ENCODE results near the gene LIMS1. TPM values are rescaled to one million over a fixed set of nuclear protein-coding genes. Genes with fewer than 3 reads are reported as not detected.

The LIMS1 gene
- total RNA-seq, 4 donors from 2014 or later = 55.5 to 87.2 (median 68.7) TPM

DNA sequence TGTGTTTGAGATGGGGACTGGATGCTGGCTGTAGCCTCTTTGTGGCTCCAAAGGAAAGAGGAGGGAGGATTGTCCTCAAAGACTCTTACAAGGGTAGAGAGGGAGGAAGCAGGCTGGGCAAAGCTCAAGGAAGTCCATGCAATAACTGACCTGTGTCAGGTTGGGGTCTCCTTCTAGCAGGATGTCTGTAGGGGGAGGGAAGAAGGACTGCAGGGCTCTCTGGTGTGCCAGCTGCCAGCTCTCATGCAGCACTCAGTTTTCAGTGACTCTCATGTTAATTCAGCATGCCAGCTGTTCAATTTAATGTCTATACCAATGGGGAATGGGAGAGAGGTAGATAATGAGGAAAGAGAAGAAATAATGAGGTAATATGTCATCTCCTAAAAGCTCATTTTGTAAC is 99.7 kb downstream of the LIMS1 start:
- Histone ChIP-seq H3K4me1 (peaks cover 30% of the 10 kb centered on the region), H3K27me3 (no peaks in the 10 kb centered on the region), H3K4me3 (no peak overlapping the region), H3K9me3 (no peaks in the 10 kb centered on the region), H3K27ac (no peak overlapping the region), H3K36me3 (no peaks in the 10 kb centered on the region)
- DNase-seq (ENCODE audit: low spot score in 2 of 2) = no peak
- TF ChIP-seq POLR2A (IDR thresholded peaks at IDR 0.05) (no peak), EP300 (IDR thresholded peaks at IDR 0.05) (no peak), POLR2AphosphoS5 (IDR thresholded peaks at IDR 0.05) (no peak)
- TF ChIP-seq, protein P1, sequence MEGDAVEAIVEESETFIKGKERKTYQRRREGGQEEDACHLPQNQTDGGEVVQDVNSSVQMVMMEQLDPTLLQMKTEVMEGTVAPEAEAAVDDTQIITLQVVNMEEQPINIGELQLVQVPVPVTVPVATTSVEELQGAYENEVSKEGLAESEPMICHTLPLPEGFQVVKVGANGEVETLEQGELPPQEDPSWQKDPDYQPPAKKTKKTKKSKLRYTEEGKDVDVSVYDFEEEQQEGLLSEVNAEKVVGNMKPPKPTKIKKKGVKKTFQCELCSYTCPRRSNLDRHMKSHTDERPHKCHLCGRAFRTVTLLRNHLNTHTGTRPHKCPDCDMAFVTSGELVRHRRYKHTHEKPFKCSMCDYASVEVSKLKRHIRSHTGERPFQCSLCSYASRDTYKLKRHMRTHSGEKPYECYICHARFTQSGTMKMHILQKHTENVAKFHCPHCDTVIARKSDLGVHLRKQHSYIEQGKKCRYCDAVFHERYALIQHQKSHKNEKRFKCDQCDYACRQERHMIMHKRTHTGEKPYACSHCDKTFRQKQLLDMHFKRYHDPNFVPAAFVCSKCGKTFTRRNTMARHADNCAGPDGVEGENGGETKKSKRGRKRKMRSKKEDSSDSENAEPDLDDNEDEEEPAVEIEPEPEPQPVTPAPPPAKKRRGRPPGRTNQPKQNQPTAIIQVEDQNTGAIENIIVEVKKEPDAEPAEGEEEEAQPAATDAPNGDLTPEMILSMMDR (IDR thresholded peaks at IDR 0.05) = no peak

DNA sequence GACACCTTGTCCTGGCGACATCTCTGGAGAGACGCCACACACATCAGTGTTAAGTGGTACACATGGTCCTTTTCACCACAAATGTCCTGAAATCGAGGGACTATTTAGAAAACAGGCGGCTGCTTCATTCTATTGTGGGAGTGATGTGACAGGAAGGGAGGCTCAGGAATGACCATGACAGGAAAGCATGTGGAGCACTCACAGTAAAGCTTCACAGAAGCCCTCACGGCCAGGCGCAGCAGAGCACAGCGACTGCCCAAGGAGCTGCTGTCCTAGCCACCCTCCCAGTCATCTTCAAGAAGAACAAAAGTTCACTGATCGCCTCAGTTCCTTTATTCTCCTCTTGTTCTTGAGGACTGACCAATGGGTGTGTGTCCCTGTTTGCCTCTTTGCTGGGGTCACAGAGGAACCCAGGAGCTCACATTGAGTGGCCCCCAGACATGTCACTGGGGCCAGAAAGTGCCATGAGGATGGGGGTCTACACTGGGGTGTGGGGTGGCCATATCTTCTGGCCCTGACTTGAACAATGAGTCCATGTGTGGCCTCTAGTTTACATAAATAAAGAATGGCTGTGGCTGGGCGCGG is 100.4 kb downstream of the LIMS1 start:
- H3K4me1 ChIP-seq = peaks cover 30% of the 10 kb centered on the region
- no peak for TF ChIP-seq EP300 (IDR thresholded peaks at IDR 0.05)
- TF ChIP-seq POLR2AphosphoS5 (IDR thresholded peaks at IDR 0.05) = no peak
- TF ChIP-seq POLR2A (IDR thresholded peaks at IDR 0.05) = no peak
- TF ChIP-seq, protein P1 (IDR thresholded peaks at IDR 0.05) = no peak
- H3K9me3 ChIP-seq = no peaks in the 10 kb centered on the region
- no peaks in the 10 kb centered on the region for H3K36me3 ChIP-seq
- H3K27me3 ChIP-seq = no peaks in the 10 kb centered on the region
- DNase-seq (ENCODE audit: low spot score in 2 of 2) = no peak
- no peak overlapping the region for H3K4me3 ChIP-seq
- 82% methylated on average over 10 of the region's 10 CpGs for WGBS
- H3K27ac ChIP-seq = no peak overlapping the region

DNA sequence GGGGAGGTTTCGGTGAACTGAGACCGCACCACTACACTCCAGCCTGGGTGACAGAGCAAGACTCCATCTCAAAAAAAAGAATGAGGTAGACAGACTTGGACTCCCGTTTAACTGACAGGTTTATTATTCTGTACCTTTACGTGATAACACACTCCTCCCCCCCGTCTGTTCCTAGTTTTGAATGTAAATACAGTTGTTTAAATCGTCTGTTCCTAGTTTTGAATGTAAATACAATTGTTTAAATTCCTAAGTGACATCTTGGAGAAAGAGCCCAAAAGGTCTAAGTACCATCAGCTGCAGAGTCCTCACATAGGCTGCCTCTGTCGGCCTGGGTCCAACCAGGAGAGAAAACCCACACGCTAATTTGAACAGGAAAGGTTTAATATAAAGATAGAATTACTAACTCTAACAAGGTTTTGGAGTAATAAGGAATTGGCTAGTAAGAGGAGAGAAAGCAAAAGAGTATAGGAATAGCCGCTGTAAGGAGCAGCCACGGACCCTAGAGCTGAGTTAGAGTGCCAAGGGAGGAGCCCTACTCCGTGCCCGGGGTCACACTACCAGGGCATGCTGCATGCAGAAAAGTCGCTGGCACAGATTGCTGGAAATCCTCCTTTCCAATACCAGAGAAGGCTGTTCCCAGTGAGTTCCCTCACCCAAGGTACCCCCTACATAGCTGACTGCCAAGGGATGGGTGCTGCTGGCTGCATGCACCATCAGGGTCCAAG is 101.5 kb downstream of the LIMS1 start:
- TF ChIP-seq, protein P1 (IDR thresholded peaks at IDR 0.05) = no peak
- TF ChIP-seq POLR2AphosphoS5 (IDR thresholded peaks at IDR 0.05) = no peak
- no peak for TF ChIP-seq POLR2A (IDR thresholded peaks at IDR 0.05)
- TF ChIP-seq EP300 (IDR thresholded peaks at IDR 0.05) = no peak
- Histone ChIP-seq H3K9me3 (no peaks in the 10 kb centered on the region), H3K4me3 (no peak overlapping the region), H3K4me1 (peaks cover 36% of the 10 kb centered on the region), H3K36me3 (no peaks in the 10 kb centered on the region), H3K27me3 (no peaks in the 10 kb centered on the region), H3K27ac (no peak overlapping the region)
- WGBS = 61% methylated on average over 13 of the region's 13 CpGs
- DNase-seq (ENCODE audit: low spot score in 2 of 2) = no peak

DNA sequence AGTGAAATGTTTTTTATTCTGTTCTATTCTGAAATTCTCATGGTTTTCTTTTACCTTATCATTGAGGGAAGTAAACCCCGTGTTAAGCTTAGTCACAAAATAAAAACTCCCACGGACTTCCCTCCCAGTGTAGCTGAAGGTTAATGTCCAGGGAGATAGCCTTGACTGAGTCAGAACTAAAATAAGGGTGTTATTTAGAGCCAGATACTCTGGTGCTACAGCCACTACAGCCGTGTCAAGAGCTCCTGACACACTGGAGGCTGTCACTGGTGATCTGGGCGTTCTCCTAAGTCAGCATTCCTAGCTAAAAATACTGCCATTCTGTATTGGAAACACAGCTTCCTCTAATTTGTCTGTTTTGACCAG is 103.0 kb downstream of the LIMS1 start:
- H3K9me3 ChIP-seq = no peaks in the 10 kb centered on the region
- peaks cover 41% of the 10 kb centered on the region for H3K4me1 ChIP-seq
- H3K27ac ChIP-seq = peak overlapping the region; percentile 28
- H3K36me3 ChIP-seq = no peaks in the 10 kb centered on the region
- no peak overlapping the region for H3K4me3 ChIP-seq
- WGBS = 31% methylated on average over 4 of the region's 4 CpGs
- no peaks in the 10 kb centered on the region for H3K27me3 ChIP-seq
- DNase-seq (ENCODE audit: low spot score in 2 of 2) = no peak
- TF ChIP-seq EP300 (IDR thresholded peaks at IDR 0.05) (no peak), POLR2A (IDR thresholded peaks at IDR 0.05) (no peak), POLR2AphosphoS5 (IDR thresholded peaks at IDR 0.05) (no peak)
- TF ChIP-seq, protein P1 (IDR thresholded peaks at IDR 0.05) = no peak

DNA sequence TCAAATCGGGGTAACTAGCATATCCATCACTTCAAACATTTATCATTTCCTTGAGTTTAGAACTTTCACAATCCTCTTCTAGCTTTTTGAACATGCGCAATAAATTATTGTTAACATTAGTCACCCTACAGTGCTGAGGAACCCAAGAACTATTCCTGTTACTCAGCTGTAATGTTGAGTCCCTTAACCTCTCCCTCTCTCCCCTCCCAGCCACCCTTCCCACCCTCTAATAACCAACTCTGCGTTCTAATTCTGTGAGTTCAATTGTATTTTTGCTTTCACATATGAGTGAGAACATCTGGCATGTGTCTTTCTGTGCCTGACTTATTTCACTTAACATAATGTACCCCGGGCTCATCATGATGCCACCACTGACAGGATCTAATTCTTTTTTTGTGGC is 106.5 kb downstream of the LIMS1 start:
- no peaks in the 10 kb centered on the region for H3K9me3 ChIP-seq
- TF ChIP-seq POLR2A (IDR thresholded peaks at IDR 0.05) = no peak
- TF ChIP-seq, protein P1 (IDR thresholded peaks at IDR 0.05) = no peak
- no peak for TF ChIP-seq EP300 (IDR thresholded peaks at IDR 0.05)
- no peak for TF ChIP-seq POLR2AphosphoS5 (IDR thresholded peaks at IDR 0.05)
- DNase-seq (ENCODE audit: low spot score in 2 of 2) = no peak
- H3K27me3 ChIP-seq = no peaks in the 10 kb centered on the region
- no peaks in the 10 kb centered on the region for H3K36me3 ChIP-seq
- 63% methylated on average over 4 of the region's 4 CpGs for WGBS
- no peak overlapping the region for H3K4me3 ChIP-seq
- no peak overlapping the region for H3K27ac ChIP-seq
- H3K4me1 ChIP-seq = peaks cover 29% of the 10 kb centered on the region
